ELR (cell line): ENCODE data around the gene MT1B.
"Not testable (repeated sequence)": the region's sequence is repeated elsewhere in the genome, so short reads cannot be mapped to it uniquely, and the experiment has no call there.

ENCODE experiments used
- DNase-seq: peaks from one replicate; pipeline ENCODE4 v3.0.0-alpha.2; 2015; ENCODE audit warnings: low read depth

MT1B gene

DNA sequence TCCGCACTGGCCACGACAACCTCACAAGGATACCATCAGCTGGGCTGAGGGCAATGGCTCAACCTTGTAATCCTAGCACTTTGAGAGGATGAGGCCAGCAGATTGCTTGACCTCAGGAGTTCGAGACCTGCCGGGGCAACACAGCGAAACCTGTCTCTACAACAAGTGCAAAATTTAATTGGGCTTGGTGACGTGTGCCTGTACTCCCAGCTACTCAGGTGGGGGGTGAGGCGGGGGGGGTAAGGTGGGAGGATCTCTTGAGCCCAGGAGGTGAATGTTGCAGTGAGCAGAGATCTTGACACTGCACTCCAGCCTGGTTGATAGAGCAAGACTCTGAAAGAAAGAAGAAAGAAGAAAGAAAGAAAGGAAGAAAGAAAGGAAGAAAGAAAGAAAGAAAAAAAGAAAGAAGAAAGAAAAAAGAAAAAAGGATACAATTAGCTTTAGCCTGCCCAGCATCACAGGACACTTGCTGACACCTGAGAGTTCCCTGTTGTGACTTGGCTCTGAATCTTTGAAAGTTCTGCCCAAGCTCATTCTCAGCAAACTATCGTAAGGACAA, 31.3 kb upstream of the MT1B start:
- no peak for DNase-seq

DNA sequence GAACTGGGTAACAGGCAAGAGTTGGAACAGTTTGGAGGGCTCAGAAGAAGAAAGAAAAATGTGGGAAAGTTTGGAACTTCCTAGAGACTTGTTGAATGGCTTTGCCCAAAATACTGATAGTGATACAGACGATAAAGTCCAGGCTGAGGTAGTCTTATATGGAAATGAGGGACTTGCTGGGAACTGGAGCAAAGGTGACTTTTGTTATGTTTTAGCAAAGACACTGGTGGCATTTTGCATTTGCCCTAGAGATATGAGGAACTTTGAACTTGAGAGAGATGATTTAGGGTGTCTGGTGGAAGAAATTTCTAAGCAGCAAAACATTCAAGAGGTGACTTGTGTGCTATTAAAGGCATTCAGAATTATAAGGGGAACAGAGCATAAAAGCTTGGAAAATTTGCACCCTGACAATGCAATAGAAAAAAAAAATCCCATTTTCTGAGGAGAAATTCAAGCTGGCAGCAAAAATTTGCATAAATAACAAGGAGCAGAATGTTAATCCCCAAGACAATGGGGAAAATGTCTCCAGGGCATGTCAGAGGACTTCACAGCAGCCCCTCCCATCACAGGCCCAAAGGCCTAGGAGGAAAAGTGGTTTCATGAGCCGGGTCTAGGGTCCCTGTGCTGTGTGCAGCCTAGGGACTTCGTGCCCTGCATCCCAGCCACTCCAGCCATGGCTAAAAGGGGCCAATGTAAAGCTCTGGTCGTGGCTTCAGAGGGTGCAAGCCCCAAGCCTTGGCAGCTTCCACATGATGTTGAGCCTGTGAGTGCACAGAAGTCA, 29.8 kb upstream of the MT1B start:
- not testable (repeated sequence) for DNase-seq

DNA sequence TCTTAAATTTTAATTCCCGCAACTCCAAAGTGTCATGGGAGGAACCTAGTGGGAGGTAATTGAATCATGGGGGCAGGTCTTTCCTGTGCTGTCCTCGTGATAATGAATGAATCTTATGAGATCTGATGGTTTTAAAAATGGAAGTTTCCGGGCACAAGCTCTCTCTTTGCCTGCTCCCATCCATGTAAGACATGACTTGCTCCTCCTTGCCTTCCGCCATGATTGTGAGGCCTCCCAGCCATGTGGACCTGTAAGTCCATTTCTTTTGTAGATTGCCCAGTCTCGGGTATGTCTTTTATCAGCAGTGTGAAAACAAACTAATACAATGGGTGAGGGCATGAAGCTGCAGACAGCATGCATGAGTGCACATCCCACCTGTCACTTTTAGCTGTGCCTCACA, 28.5 kb upstream of the MT1B start:
- DNase-seq: not testable (repeated sequence)

DNA sequence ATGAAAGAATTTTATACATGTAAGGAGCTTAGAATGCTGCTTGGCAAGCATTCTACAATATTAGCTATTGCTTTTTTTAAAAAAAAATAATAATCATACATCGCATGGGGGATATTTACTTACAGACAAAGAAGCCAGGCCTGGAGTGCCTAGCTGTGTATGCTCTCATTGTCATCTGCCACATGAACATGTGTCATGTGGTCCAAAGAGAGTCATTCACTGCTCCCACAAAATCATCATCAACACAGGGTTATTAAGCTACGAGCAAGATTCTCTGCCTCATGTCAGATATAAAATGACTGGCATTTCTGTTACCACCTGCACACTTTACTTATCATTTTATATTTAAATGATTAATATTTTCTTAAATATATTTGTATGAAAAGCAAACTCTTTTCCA, 28.0 kb upstream of the MT1B start:
- no peak for DNase-seq

DNA sequence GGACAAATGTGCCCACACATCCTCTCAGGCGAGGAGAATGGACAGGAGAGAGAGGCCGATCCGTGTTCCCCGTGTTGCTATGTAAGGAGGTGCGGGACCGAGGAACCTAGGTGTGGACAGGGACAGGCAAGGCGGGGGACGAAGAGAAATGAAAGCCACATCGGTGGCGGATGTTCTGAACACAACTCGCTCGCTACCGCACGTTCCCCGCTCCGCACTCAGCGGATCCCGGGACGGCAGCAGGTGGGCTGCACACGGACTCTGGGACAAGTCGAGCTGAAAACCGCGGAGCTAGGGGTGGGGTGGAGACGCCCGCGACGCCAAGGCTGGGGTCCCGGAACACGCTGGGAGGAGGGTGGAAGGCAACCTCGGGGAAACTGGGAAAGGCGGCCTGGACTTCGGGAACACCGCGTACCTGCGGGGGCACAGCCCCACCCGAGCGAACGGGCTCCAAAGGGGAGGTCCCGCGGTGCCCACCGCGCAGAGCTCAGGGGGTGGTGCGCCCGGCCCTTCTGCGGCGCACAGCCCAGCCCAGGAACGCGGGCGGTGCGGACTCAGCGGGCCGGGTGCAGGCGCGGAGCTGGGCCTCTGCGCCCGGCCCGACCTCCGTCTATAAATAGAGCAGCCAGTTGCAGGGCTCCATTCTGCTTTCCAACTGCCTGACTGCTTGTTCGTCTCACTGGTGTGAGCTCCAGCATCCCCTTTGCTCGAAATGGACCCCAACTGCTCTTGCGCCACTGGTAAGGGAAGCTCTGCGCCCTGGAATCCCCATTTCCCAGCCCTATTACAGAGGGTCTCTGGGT, 26.3 kb upstream of the MT1B start, which contains the start of gene MT1E:
TSS of gene MT1E (plus strand) at position 642 of the 803 bp plus-strand sequence. CDS start at position 713, 71 bp downstream.
- DNase-seq: peak; percentile 86

DNA sequence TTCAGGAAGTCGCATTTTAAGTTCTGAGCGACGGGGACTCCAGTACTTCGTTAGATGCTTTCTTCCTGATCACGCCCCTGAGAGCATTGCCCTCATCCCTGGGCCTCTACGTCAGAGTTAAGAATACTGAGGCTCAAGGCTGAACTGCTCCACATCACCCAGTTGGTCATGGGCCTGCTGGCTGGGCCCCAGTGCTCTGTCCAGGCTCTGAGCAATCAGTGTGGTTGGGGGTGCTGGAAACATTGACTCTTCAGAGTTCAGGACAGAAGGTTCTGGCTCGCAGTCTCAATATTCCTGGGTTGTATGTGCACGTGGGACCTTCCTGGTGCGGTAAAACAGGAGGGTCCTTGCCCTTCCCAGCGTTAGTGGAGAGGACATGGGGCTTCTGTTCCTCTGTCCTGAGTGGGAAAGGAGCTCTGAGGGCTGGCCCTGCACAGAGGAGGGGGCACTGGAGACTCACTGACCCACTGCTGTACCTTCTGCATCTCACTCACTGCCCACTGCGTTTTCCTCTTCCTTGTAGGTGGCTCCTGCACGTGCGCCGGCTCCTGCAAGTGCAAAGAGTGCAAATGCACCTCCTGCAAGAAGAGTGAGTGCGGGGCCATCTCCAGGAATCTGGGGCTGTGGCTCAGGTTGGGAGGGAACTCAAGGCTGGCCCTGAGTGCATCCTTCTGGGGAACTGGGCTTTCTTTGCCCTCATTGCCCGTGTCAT, 25.6 kb upstream of the MT1B start:
- DNase-seq: peak; percentile 82

DNA sequence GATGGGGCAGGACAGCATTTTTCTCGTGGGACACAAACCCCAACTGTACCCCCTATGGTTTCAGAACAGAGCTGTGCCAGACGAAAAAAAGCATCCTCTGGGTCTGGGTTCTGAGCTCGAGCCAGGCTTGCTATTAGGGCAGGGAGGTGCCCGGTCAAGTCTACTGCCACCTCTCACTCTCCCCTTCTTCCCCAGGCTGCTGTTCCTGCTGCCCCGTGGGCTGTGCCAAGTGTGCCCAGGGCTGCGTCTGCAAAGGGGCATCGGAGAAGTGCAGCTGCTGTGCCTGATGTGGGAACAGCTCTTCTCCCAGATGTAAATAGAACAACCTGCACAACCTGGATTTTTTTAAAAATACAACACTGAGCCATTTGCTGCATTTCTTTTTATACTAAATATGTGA, 25.0 kb upstream of the MT1B start:
- no peak for DNase-seq

DNA sequence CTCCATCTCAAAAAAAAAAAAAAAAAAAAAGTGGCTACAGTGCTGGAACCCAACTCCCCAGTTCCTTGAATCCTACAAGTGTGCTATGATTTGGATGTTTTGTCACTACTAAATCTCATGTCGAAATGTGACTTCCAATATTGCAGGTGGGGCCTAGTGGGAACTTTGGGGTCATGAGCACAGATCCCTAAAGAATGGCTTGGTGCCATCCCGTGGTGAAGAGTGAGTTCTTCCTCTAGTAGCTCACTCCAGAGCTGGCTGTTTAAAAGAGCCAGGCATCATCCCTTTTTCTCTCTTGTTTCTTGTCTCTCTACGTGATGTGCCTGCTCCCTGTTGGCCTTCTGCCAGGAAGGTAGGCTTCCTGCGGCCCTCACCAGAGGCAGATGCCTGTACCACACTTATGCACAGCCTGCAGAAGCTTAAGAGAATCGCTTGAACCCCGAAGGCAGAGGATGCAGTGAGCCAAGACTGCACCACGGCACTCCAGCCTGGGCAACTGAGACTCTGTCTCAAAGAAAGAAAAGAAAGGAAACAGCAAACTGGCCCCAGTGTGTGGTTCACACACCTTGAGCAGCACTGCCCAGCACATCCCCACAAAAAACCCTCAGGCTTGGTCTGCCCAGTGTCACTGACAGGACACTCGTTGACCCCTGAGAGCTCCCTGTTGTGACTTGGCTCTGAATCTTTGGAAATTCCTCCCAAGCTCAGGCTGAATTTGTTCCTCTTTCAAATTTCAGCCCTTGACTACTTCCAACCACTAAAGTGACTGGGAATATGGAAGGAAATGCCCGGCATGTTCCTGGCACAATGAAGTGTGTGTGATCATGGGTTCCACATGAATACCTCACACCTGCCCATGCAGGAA, 23.0 kb upstream of the MT1B start:
- peak; percentile 40 for DNase-seq

DNA sequence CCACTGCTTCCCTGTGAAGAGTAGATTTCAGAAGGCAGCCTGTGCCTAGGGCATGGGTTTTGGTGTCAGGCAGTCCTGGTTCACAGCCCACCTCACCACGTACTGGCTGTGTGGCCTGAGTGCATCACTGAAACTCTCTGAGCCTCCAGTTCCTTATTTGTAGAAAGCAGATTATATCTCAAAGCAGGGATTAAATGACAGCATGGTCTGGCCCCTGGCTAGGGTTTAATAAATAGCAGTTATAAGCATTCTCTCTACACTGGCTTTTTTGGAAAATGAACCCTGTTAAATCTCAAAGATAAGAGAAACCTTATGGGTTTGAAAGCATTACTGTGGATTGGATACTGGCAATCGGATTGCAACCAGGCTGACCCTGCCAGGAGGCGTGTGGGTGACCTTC, 22.2 kb upstream of the MT1B start:
- no peak for DNase-seq

DNA sequence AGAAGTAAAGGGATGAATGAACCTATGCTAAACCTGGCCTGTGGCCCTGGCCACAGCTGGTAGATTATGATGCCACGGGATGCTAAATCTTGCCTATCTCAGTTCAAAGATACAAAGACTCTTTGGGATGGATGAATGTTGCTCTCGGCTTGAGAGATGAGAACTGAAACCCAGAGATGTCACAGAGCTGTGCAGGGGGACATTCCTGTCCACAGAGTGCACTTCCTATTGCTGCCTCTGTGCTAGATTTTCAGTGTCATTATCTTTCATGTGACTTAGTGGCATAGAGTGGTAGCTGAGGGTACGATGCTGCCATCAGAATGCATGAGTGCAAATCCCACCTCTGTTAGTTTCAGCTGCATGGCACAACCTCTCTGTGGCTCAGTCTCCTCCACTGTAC, 21.6 kb upstream of the MT1B start:
- DNase-seq: no peak

DNA sequence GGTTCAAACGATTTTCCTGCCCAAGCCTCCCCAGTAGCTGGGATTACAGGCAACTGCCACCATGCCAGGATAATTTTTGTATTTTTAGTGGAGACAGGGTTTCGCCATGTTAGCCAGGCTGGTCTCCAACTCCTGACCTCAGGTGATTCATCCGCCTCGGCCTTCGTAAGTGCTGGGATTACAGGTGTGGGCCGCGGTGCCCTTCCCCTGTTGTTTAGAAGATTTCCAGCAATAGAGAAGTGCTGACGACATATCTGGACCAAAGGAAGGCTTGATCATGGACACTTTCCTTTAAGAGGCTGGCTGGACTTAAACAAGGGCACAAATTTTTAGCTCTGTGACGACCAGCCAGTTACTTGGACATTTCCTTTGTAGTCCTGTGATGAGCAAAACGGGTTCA, 20.5 kb upstream of the MT1B start:
- no peak for DNase-seq

DNA sequence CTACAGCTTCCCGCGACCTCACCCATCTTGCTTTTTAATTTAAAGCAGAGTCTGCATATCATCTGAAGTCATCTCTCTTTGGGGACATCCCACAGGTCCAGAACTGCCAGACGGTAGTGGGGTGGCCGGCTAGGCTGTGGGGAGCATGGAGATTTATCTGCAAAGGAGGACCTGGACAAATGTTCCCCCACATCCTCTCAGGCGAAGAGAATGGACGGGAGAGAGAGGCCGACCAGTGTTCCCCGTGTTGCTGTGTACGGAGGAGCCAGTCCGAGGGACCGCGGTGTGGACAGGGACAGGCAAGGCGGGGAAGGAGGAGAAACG, 19.9 kb upstream of the MT1B start:
- DNase-seq: peak; percentile 19

DNA sequence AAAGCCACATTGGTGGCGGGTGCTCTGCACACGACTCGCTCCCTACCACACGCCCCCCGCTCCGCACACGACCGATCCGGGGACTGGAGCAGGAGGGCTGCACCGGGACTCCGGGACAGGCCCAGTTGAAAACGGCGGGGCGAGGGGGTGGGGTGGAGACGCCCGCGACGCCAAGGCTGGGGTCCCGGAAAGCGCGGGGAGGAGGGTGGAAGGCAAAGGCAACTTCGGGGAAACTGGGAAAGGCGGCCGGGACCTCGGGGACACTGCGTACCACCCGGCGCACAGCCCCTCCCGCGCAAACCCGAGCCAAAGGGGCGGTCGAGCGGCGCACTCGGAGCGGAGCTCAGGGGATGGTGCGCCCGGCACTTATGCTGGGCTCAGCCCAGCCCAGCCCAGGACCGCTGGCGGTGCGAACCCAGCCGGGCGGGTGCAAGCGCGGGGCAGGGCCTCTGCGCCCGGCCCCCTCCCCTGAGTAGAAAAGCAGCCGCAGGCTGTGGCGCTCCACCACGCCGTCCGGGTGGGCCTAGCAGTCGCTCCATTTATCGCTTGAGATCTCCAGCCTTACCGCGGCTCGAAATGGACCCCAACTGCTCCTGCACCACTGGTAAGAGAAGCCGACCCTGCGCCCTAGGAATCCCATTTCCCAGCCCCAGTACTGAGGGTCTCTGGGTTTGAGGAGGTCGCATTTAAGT, 19.4 kb upstream of the MT1B start, which contains the start of gene MT1M:
TSS of gene MT1M (plus strand) at position 504 of the 692 bp plus-strand sequence. CDS start at position 577, 73 bp downstream.
- peak; percentile 40 for DNase-seq

DNA sequence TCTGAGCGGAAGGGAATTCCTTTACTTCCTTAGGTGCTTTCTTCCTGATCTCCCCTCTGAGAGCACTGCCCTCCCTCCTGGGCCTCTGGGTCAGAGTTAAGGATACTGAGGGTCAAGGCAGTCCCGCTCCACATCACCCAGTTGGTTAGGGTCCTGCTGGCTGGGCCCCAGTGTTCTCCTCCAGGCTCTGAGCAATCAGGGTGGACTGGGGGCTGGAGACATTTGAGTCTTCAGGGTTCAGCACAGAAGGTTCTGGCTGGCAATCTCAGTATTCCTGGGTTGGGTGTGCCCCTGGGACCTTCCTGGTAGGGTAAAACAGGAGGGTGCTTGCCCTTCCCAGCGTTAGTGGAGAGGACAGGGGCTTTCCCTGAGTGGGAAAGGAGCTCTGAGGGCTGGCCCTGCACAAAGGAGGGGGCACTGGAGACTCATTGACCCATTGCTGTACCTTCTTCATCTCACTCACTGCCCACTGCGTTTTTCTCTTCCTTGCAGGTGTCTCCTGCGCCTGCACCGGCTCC, 18.8 kb upstream of the MT1B start:
- no peak for DNase-seq

DNA sequence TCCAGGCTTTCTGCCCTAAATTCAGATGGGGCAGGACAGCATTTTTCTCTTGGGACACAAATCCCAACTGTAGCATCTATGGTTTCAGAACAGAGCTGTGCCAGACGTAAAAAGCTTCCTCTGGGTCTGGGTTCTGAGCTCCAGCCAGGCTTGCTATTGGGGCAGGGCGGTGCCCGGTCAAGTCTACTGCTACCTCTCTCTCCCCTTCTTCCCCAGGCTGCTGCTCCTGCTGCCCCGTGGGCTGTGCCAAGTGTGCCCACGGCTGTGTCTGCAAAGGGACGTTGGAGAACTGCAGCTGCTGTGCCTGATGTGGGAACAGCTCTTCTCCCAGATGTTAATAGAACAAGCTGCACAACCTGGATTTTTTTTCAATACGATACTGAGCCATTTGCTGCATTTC, 18.2 kb upstream of the MT1B start:
- DNase-seq: no peak

DNA sequence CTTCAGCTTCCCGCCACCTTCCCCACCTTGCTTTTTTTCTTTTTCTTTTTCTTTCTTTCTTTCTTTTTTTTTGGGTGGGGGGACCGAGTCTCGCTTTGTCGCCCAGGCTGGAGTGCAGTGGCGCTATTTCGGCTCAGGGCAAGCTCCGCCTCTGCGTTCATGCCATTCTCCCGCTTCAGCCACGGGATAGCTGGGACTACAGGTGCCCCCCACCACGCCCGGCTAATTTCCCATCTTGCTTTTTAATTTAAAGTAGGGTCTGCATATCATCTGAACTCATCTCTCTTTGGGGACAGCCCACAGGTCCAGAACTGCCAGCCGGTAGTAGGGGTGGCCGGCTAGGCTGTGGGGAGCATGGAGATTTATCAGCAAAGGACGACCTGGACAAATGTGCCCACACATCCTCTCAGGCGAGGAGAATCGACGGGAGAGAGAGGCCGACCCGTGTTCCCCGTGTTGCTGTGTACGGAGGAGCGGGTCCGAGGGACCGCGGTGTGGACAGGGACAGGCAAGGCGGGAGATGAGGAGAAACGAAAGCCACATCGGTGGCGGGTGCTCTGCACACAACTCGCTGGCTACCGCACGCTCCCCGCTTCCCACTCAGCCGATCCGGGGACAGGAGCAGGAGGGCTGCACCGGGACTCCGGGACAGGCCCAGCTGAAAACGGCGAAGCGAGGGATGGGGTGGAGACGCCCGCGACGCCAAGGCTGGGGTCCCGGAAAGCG, 16.8 kb upstream of the MT1B start:
- no peak for DNase-seq

DNA sequence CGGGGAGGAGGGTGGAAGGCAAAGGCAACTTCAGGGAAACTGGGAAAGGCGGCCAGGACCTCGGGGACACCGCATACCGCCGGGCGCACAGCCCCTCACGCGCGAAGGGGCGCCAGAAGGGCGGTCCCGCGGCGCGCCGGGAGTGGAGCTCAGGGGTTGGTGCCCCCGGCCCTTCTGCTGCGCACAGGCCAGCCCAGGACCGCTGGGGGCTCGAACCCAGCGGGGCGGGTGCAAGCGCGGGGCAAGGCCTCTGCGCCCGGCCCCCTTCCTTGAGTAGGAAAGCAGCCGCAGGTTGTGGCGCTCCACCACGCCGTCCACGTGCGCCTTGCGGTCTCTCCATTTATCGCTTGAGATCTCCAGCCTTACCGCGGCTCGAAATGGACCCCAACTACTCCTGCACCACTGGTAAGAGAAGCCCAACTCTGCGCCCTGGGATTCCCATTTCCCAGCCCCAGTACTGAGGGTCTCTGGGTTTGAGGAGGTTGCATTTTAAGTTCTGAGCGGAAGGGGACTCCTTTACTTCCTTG, 16.2 kb upstream of the MT1B start:
- no peak for DNase-seq

DNA sequence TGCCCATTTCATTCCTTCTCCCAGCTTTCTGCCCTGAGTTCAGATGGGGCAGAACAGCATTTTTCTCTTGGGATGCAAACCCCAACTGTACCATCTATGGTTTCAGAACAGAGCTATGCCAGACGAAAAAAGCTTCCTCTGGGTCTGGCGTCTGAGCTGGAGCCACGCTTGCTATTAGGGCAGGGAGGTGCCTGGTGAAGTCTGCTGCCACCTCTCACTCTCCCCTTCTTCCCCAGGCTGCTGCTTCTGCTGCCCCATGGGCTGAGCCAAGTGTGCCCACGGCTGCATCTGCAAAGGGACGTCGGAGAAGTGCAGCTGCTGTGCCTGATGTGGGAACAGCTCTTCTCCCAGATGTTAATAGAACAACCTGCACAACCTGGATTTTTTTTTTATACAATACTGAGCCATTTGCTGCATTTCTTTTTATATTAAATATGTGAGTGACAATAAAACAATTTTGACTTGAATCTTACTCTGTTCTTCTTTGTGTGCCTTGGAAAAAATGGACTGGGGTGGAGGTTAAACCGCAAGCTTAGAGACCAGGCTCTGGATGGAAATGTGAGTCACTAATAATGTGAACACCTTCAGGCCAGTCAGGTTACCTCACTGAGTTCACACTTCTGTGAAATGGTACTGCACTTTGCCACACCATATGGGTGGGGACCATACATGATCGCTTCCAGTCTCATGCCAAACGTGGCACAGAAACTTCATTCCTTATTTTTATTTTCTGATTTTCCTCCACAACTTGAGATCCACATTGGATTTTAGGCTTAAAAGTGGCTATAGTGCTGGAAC, 14.9 kb upstream of the MT1B start:
- no peak for DNase-seq
